ENCODE measurements around the gene DAND5.

Gene DAND5

GRCh38 chr19:13001502-13002165 is 32.3 kb downstream of the DAND5 start:
- Histone ChIP-seq H3K4me1 (ENCODE audit: control insufficient read depth, insufficient read depth, low read length, poor library complexity, severe bottlenecking) (no peaks in the 10 kb centered on the region), H3K27me3 (replicated peaks; ENCODE audit: control insufficient read depth, insufficient read depth, low read length, poor library complexity, severe bottlenecking) (no peaks in the 10 kb centered on the region), H3K4me3 (ENCODE audit: insufficient read depth, low read depth, low read length, poor library complexity, severe bottlenecking) (no peak overlapping the region), H3K36me3 (ENCODE audit: control insufficient read depth, insufficient read depth, low read length) (no peaks in the 10 kb centered on the region), H3K27ac (ENCODE audit: insufficient read depth, low read length, poor library complexity, severe bottlenecking) (no peak overlapping the region), H3K9me3 (ENCODE audit: control insufficient read depth, low read length) (no peaks in the 10 kb centered on the region)
- DNase-seq = no peak

- Histone ChIP-seq H3K9me3 (ENCODE audit: control insufficient read depth, low read length) (no peaks in the 10 kb centered on the region), H3K36me3 (ENCODE audit: control insufficient read depth, insufficient read depth, low read length) (no peaks in the 10 kb centered on the region), H3K27me3 (replicated peaks; ENCODE audit: control insufficient read depth, insufficient read depth, low read length, poor library complexity, severe bottlenecking) (no peaks in the 10 kb centered on the region), H3K27ac (ENCODE audit: insufficient read depth, low read length, poor library complexity, severe bottlenecking) (no peak overlapping the region), H3K4me1 (ENCODE audit: control insufficient read depth, insufficient read depth, low read length, poor library complexity, severe bottlenecking) (no peaks in the 10 kb centered on the region), H3K4me3 (ENCODE audit: insufficient read depth, low read depth, low read length, poor library complexity, severe bottlenecking) (no peak overlapping the region)
- no peak for DNase-seq
These were observed 33.0 kb downstream of the DAND5 start for GRCh38 chr19:13002166-13002898.

- Histone ChIP-seq H3K9me3 (ENCODE audit: control insufficient read depth, low read length) (no peaks in the 10 kb centered on the region), H3K4me1 (ENCODE audit: control insufficient read depth, insufficient read depth, low read length, poor library complexity, severe bottlenecking) (no peaks in the 10 kb centered on the region), H3K4me3 (ENCODE audit: insufficient read depth, low read depth, low read length, poor library complexity, severe bottlenecking) (no peak overlapping the region), H3K27ac (ENCODE audit: insufficient read depth, low read length, poor library complexity, severe bottlenecking) (no peak overlapping the region), H3K27me3 (replicated peaks; ENCODE audit: control insufficient read depth, insufficient read depth, low read length, poor library complexity, severe bottlenecking) (no peaks in the 10 kb centered on the region), H3K36me3 (ENCODE audit: control insufficient read depth, insufficient read depth, low read length) (no peaks in the 10 kb centered on the region)
- no peak for DNase-seq
These were observed 33.7 kb downstream of the DAND5 start for GRCh38 chr19:13003081-13003480.

DNA sequence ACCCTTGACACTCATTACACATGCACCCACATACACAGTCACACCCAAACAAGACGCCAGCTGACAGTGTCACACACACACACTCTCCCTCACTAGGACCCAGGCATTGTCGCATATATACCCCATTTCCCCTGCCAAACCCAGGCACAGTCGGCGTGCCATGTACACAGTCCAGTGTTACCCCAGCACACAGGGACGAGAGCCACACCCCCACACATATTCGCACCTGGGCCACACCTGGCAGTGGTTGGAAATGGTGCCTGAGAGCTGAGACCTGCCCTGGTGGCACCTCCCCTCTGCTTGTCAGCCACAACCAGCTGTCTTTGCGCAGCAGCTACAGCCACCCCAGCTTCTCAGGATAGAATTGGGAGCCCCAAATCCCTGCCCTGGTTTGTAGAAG is 34.9 kb downstream of the DAND5 start:
- no peaks in the 10 kb centered on the region for H3K4me1 ChIP-seq (ENCODE audit: control insufficient read depth, insufficient read depth, low read length, poor library complexity, severe bottlenecking)
- no peaks in the 10 kb centered on the region for H3K9me3 ChIP-seq (ENCODE audit: control insufficient read depth, low read length)
- H3K27me3 ChIP-seq (replicated peaks; ENCODE audit: control insufficient read depth, insufficient read depth, low read length, poor library complexity, severe bottlenecking) = no peaks in the 10 kb centered on the region
- no peaks in the 10 kb centered on the region for H3K36me3 ChIP-seq (ENCODE audit: control insufficient read depth, insufficient read depth, low read length)
- no peak overlapping the region for H3K4me3 ChIP-seq (ENCODE audit: insufficient read depth, low read depth, low read length, poor library complexity, severe bottlenecking)
- no peak overlapping the region for H3K27ac ChIP-seq (ENCODE audit: insufficient read depth, low read length, poor library complexity, severe bottlenecking)
- DNase-seq = no peak

GRCh38 chr19:13005253-13005652 is 35.9 kb downstream of the DAND5 start:
- no peaks in the 10 kb centered on the region for H3K9me3 ChIP-seq (ENCODE audit: control insufficient read depth, low read length)
- peaks cover 9% of the 10 kb centered on the region for H3K27me3 ChIP-seq (replicated peaks; ENCODE audit: control insufficient read depth, insufficient read depth, low read length, poor library complexity, severe bottlenecking)
- H3K36me3 ChIP-seq (ENCODE audit: control insufficient read depth, insufficient read depth, low read length) = no peaks in the 10 kb centered on the region
- H3K4me3 ChIP-seq (ENCODE audit: insufficient read depth, low read depth, low read length, poor library complexity, severe bottlenecking) = no peak overlapping the region
- no peaks in the 10 kb centered on the region for H3K4me1 ChIP-seq (ENCODE audit: control insufficient read depth, insufficient read depth, low read length, poor library complexity, severe bottlenecking)
- no peak overlapping the region for H3K27ac ChIP-seq (ENCODE audit: insufficient read depth, low read length, poor library complexity, severe bottlenecking)
- no peak for DNase-seq

DNA sequence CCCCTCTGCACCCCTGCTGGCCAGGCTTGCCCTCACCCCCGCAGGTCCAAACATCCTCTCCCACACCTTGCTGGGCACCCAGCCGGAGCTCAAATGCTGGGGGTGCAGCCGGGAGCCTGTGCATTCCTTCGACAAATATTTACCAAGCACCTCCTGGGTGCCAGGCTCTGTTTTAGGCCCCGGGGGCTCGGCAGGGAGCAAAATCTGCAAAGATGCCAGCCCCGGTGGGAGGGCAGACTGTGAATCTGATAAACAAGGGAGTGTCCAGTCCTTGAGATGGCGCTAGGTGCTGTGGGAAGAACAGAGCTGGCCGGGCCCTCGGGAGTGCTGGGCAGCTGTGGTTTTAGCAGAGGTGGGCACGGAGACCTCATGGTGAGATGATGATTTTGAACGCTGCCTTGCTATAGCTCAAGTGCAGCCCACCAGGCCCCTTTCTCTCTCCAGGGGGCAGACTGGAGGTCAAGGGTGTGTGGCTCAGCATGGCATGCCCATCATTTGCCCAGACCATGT is 36.5 kb downstream of the DAND5 start:
- no peak overlapping the region for H3K4me3 ChIP-seq (ENCODE audit: insufficient read depth, low read depth, low read length, poor library complexity, severe bottlenecking)
- H3K27ac ChIP-seq (ENCODE audit: insufficient read depth, low read length, poor library complexity, severe bottlenecking) = no peak overlapping the region
- no peaks in the 10 kb centered on the region for H3K4me1 ChIP-seq (ENCODE audit: control insufficient read depth, insufficient read depth, low read length, poor library complexity, severe bottlenecking)
- DNase-seq = no peak
- H3K9me3 ChIP-seq (ENCODE audit: control insufficient read depth, low read length) = no peaks in the 10 kb centered on the region
- H3K36me3 ChIP-seq (ENCODE audit: control insufficient read depth, insufficient read depth, low read length) = no peaks in the 10 kb centered on the region
- peaks cover 11% of the 10 kb centered on the region for H3K27me3 ChIP-seq (replicated peaks; ENCODE audit: control insufficient read depth, insufficient read depth, low read length, poor library complexity, severe bottlenecking)

GRCh38 chr19:13006431-13007281 is 37.3 kb downstream of the DAND5 start:
- DNase-seq = no peak
- H3K36me3 ChIP-seq (ENCODE audit: control insufficient read depth, insufficient read depth, low read length) = no peaks in the 10 kb centered on the region
- H3K4me3 ChIP-seq (ENCODE audit: insufficient read depth, low read depth, low read length, poor library complexity, severe bottlenecking) = no peak overlapping the region
- H3K27me3 ChIP-seq (replicated peaks; ENCODE audit: control insufficient read depth, insufficient read depth, low read length, poor library complexity, severe bottlenecking) = peaks cover 18% of the 10 kb centered on the region
- no peak overlapping the region for H3K27ac ChIP-seq (ENCODE audit: insufficient read depth, low read length, poor library complexity, severe bottlenecking)
- H3K4me1 ChIP-seq (ENCODE audit: control insufficient read depth, insufficient read depth, low read length, poor library complexity, severe bottlenecking) = no peaks in the 10 kb centered on the region
- H3K9me3 ChIP-seq (ENCODE audit: control insufficient read depth, low read length) = no peaks in the 10 kb centered on the region

DNA sequence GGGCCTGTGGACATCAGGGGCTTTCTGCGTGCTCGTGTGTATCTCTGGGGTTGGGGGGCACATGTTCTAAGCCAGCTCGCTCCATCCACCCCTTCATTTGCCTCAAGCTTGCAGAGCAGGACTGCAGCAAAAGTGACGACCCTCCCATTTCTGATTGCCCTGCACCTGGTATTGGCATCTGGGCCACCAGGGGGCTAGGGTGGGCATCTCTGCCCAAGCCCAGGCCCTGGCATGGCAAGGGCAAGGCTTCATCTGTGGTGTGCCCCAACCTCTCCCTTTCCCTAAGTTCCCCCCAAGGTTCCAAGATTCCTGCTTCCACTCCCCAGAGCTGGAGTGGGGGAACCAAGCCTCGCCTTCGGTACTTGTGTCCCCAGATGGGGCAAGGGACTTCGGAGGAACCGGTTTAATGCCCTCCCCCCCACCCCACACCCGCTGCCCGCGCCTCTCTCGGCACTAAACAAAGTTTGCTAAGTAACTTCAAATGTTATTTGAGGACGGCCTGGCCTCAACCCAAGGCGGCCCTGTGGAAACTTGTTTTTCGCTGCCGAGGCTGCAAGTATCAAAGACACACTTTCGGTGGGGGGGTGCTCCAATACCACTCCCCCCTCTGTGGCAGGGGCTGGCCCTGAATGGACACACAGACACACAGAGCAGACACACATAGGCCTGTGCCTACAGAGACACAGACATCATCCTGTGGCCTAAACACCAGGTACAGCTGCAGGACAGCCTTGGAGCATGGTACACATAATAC is 38.1 kb downstream of the DAND5 start:
- Histone ChIP-seq H3K27me3 (replicated peaks; ENCODE audit: control insufficient read depth, insufficient read depth, low read length, poor library complexity, severe bottlenecking) (peaks cover 26% of the 10 kb centered on the region), H3K27ac (ENCODE audit: insufficient read depth, low read length, poor library complexity, severe bottlenecking) (no peak overlapping the region), H3K9me3 (ENCODE audit: control insufficient read depth, low read length) (no peaks in the 10 kb centered on the region), H3K4me1 (ENCODE audit: control insufficient read depth, insufficient read depth, low read length, poor library complexity, severe bottlenecking) (peaks cover 2% of the 10 kb centered on the region), H3K4me3 (ENCODE audit: insufficient read depth, low read depth, low read length, poor library complexity, severe bottlenecking) (no peak overlapping the region), H3K36me3 (ENCODE audit: control insufficient read depth, insufficient read depth, low read length) (no peaks in the 10 kb centered on the region)
- DNase-seq = no peak

- H3K4me3 ChIP-seq (ENCODE audit: insufficient read depth, low read depth, low read length, poor library complexity, severe bottlenecking) = no peak overlapping the region
- peaks cover 18% of the 10 kb centered on the region for H3K4me1 ChIP-seq (ENCODE audit: control insufficient read depth, insufficient read depth, low read length, poor library complexity, severe bottlenecking)
- no peaks in the 10 kb centered on the region for H3K9me3 ChIP-seq (ENCODE audit: control insufficient read depth, low read length)
- H3K27ac ChIP-seq (ENCODE audit: insufficient read depth, low read length, poor library complexity, severe bottlenecking) = no peak overlapping the region
- peaks cover 42% of the 10 kb centered on the region for H3K27me3 ChIP-seq (replicated peaks; ENCODE audit: control insufficient read depth, insufficient read depth, low read length, poor library complexity, severe bottlenecking)
- H3K36me3 ChIP-seq (ENCODE audit: control insufficient read depth, insufficient read depth, low read length) = no peaks in the 10 kb centered on the region
- DNase-seq = no peak
These were observed 39.8 kb downstream of the DAND5 start for GRCh38 chr19:13008926-13009787.
